GM12878 (cell line): ENCODE measurements around the gene GLOD5. TPM values are rescaled to one million over a fixed set of nuclear protein-coding genes. Genes with fewer than 3 reads are reported as not detected.

ENCODE experiments used
- ATAC-seq: fragments of 200-7000 bp; cut with Tn5 transposase; 3 replicates; pipeline ENCODE4 v1.9.1; 2020; ENCODE audit warnings: mild to moderate bottlenecking, moderate library complexity
- BruUV-seq: library from RNA; stranded (reverse); fragments of 400-500 nt; replicated peaks from 2 replicates; lab custom pipeline; 2021; lab: Mats Ljungman, UMichigan
- CTCF ChIA-PET: fragments of 300-600 bp; sonication (Branson Sonifier 250); formaldehyde crosslinking; extraction: SDS; loops from one replicate; lab custom pipeline; 2021; ENCODE audit warnings: inconsistent platforms; lab: Yijun Ruan, JAX
- POLR2A ChIA-PET: fragments of 350-600 bp; formaldehyde crosslinking; extraction: SDS; loops from one replicate; lab custom pipeline; 2021; ENCODE audit warnings: inconsistent platforms; lab: Charles Lee
- RAD21 ChIA-PET: fragments of 300-600 bp; sonication (Branson Sonifier 250); formaldehyde crosslinking; loops from one replicate; lab custom pipeline; 2023; ENCODE audit warnings: antibody characterized with exemption; ENCODE audit not compliant: unreplicated experiment; lab: Charles Lee
- SMC1A ChIA-PET: fragments of 300-600 bp; sonication (Branson Sonifier 250); formaldehyde crosslinking; loops from one replicate; lab custom pipeline; 2023; ENCODE audit not compliant: unreplicated experiment, uncharacterized antibody; lab: Charles Lee
- DNase-seq: peaks from one replicate; pipeline ENCODE4 v3.0.0-alpha.2; 2011; ENCODE audit warnings: low read depth, low spot score
- FAIRE-seq: peaks from 3 replicates; lab custom pipeline; 2011; peaks lifted over from hg19 to GRCh38; lab: Jason Lieb, UNC
- H2AFZ ChIP-seq: 2 replicates; pipeline ENCODE4 v1.6.0; 2011; ENCODE audit warnings: low read depth, low read length, control low read depth; ENCODE audit not compliant: control insufficient read depth
- H3K27ac ChIP-seq: 2 replicates; pipeline ENCODE4 v1.5.1; 2011; ENCODE audit warnings: control low read depth; ENCODE audit not compliant: control insufficient read depth, insufficient read depth
- H3K27me3 ChIP-seq, 2 experiments: replicated peaks in 1 of 2; 2 replicates each; pipeline versions ENCODE4 v1.6.0 to v1.6.1; 2011; ENCODE audit warnings: low read length in 1 of 2; ENCODE audit not compliant: control insufficient read depth in 2 of 2, insufficient read depth in 2 of 2
- H3K36me3 ChIP-seq, 2 experiments: 2 replicates each; pipeline ENCODE4 v1.5.1; 2011; ENCODE audit warnings: low read length in 1 of 2; ENCODE audit not compliant: control insufficient read depth in 2 of 2, insufficient read depth in 2 of 2
- H3K4me1 ChIP-seq: 2 replicates; pipeline ENCODE4 v1.6.1; 2011; ENCODE audit warnings: mild to moderate bottlenecking, low read length, moderate library complexity, mixed read lengths; ENCODE audit not compliant: control insufficient read depth, insufficient read depth
- H3K4me2 ChIP-seq: 2 replicates; pipeline ENCODE4 v1.6.0; 2011; ENCODE audit warnings: control low read depth; ENCODE audit not compliant: control insufficient read depth, insufficient read depth
- H3K4me3 ChIP-seq: fragments of 200-600 bp; sonication (generic); 2 replicates; pipeline ENCODE4 v1.5.1; 2016
- H3K79me2 ChIP-seq: 2 replicates; pipeline ENCODE4 v1.6.0; 2011; ENCODE audit warnings: low read length; ENCODE audit not compliant: control insufficient read depth, insufficient read depth
- H3K9ac ChIP-seq: 2 replicates; pipeline ENCODE4 v1.8.0; 2011; ENCODE audit warnings: low read length, control low read depth, mixed read lengths; ENCODE audit not compliant: control insufficient read depth, insufficient read depth
- H3K9me3 ChIP-seq: replicated peaks from 3 replicates; pipeline ENCODE4 v1.5.1; 2011; ENCODE audit warnings: mild to moderate bottlenecking, low read length; ENCODE audit not compliant: control insufficient read depth, insufficient read depth
- H4K20me1 ChIP-seq: 2 replicates; pipeline ENCODE4 v1.6.0; 2011; ENCODE audit not compliant: control insufficient read depth, insufficient read depth
- BCL3 ChIP-seq: IDR thresholded peaks from 2 replicates; pipeline ENCODE4 v1.6.1; 2011; ENCODE audit warnings: borderline replicate concordance, low read depth, mild to moderate bottlenecking, moderate library complexity, low read length; ENCODE audit not compliant: insufficient read depth, poor library complexity, severe bottlenecking
- MLLT1 ChIP-seq: fragments of 450-650 bp; IDR thresholded peaks from 2 replicates; pipeline ENCODE4 v1.6.1; 2016; ENCODE audit warnings: mild to moderate bottlenecking
- NFYB ChIP-seq: IDR thresholded peaks from 2 replicates; pipeline ENCODE4 v1.6.1; 2011; ENCODE audit warnings: low read depth, mild to moderate bottlenecking, low read length, improper control_type of control experiment, moderate library complexity; ENCODE audit not compliant: insufficient read depth
- NR2F1 ChIP-seq: fragments of 450-650 bp; conservative IDR thresholded peaks from 2 replicates; pipeline ENCODE4 v1.6.1; 2017; ENCODE audit warnings: mild to moderate bottlenecking
- PRDM15 ChIP-seq: fragments of 450-650 bp; formaldehyde crosslinking; IDR thresholded peaks from 2 replicates; pipeline ENCODE4 v1.4.0; 2020; ENCODE audit warnings: mild to moderate bottlenecking, moderate library complexity
- RELB ChIP-seq: fragments of 450-650 bp; IDR thresholded peaks from 2 replicates; pipeline ENCODE4 v1.6.1; 2017; ENCODE audit warnings: low read depth, mild to moderate bottlenecking, moderate library complexity
- SIN3A ChIP-seq: IDR thresholded peaks from 2 replicates; pipeline ENCODE4 v1.6.1; 2012; ENCODE audit warnings: low read depth, low read length, improper control_type of control experiment
- WGBS: methylation state at CpG from one replicate; pipeline ENCODE4 v1.1.6; 2016; ENCODE audit warnings: low lambda C conversion rate; ENCODE audit not compliant: insufficient replicate concordance, insufficient coverage; ENCODE audit errors: missing lambda C conversion rate; 5-methylcytosine and 5-hydroxymethylcytosine counted together
- in situ Hi-C: fragments of 300-500 bp; cut with MboI; formaldehyde crosslinking; loops from 9 replicates; pipeline ENCODE4 v1.14.3; 2018; ENCODE audit warnings: mixed read lengths
- intact Hi-C: fragments of 100-400 bp; cut with micrococcal nuclease; formaldehyde crosslinking; loops from one replicate; pipeline ENCODE4 v1.14.2; 2022; ENCODE audit not compliant: unreplicated experiment
- polyA plus RNA-seq, 11 experiments: library from polyadenylated mRNA; depleted of rRNA in 4 of 11; unstranded in 6 of 11; stranded (reverse) in 5 of 11; fragments of >200 nt; fragmentation: Nextera tagmentation in 4 of 11; fragmentation: Illumina TruSeq in 1 of 11; extraction: Ambion mirVana in 4 of 11; extraction: Trizol in 1 of 11; gene quantifications; 1 replicate in 1 of 11; 2 replicates in 10 of 11; pipeline versions ENCODE4 v1.2.1 to v1.2.3, GENCODE V29; 2011 to 2016; ENCODE audit warnings: inconsistent platforms in 2 of 11, missing spikeins in 2 of 11, low read depth in 1 of 11
- total RNA-seq, 4 experiments: library from RNA; depleted of rRNA in 3 of 4; stranded (reverse); fragments of >200 nt in 3 of 4; fragmentation: Illumina TruSeq in 1 of 4; extraction: Trizol in 1 of 4; gene quantifications; 2 replicates each; pipeline versions ENCODE4 v1.2.1 to v1.2.3, GENCODE V29; 2013 to 2021

The GLOD5 gene
- total and polyA plus RNA-seq, 10 of the 15 experiments (the other 5 are each of a cell fraction or from before 2014, with no cell fraction given) = not detected

GRCh38 chrX:48794911-48795515, 33.5 kb downstream of the GLOD5 start (continued):
- no peak for TF ChIP-seq SIN3A

GRCh38 chrX:48798318-48798717, 36.8 kb downstream of the GLOD5 start:
- no peak for FAIRE-seq
- TF ChIP-seq PRDM15 (CRISPR knock-in tag) = no peak
- no peak for TF ChIP-seq BCL3
- no peak for TF ChIP-seq MLLT1
- no peak for TF ChIP-seq NFYB
- TF ChIP-seq NR2F1 = no peak
- TF ChIP-seq RELB = no peak

More at GRCh38 chrX:48798318-48798717, 36.8 kb downstream of the GLOD5 start:
- no peaks in the 10 kb centered on the region; the same call in none of the 2 replicates for H3K79me2 ChIP-seq
- CTCF ChIA-PET = interaction anchor here (1.4 kb wide), 1 partner anchor 150 kb away, joined by 3 read pairs; no protein-coding TSS in a partner anchor
- ATAC-seq (no peak), DNase-seq (no peak)
- no TSS peak for BruUV-seq
- in situ Hi-C loops = no loop called here
- RAD21 ChIA-PET = no interaction called here
- H3K36me3 ChIP-seq = no peaks in the 10 kb centered on the region; a peak in 1 of 4 replicates
- H3K27me3 ChIP-seq = no peaks in the 10 kb centered on the region
- no peaks in the 10 kb centered on the region for H4K20me1 ChIP-seq
- POLR2A ChIA-PET = interaction anchor here (0.6 to 0.7 kb wide), 3 partner anchors 33 to 148 kb away, joined by 3 to 8 read pairs (median 3); no protein-coding TSS in a partner anchor
- SMC1A ChIA-PET = interaction anchor here (0.8 kb wide), 1 partner anchor 20 kb away, joined by 3 read pairs; no protein-coding TSS in a partner anchor
- H3K4me3 ChIP-seq = no peak overlapping the region
- H3K4me1 ChIP-seq = no peaks in the 10 kb centered on the region
- no peak overlapping the region for H3K27ac ChIP-seq
- H2AFZ ChIP-seq = no peak overlapping the region
- intact Hi-C loops = no loop called here
- WGBS = 73% methylated on average over 2 of the region's 2 CpGs
- no peak overlapping the region for H3K9ac ChIP-seq
- H3K4me2 ChIP-seq = no peak overlapping the region
- no peaks in the 10 kb centered on the region for H3K9me3 ChIP-seq
